A549 (cell line): Measurements from ENCODE around the gene ZNF521. TPM values are rescaled to one million over a fixed set of nuclear protein-coding genes. Genes with fewer than 3 reads are reported as not detected.
A peak's percentile ranks its signal among the peaks of the same experiment; 100 is the strongest.

ENCODE experiments used
- ATAC-seq, 2 experiments: fragments of 200-7000 bp in 1 of 2; fragments of >200 bp in 1 of 2; cut with Nextera tagmentation in 1 of 2; cut with Tn5 transposase in 1 of 2; 3 replicates each; pipeline versions ENCODE4 v1.8.0 to v1.9.1; 2018 to 2020; ENCODE audit warnings: mild to moderate bottlenecking in 1 of 2, moderate library complexity in 1 of 2
- CTCF ChIA-PET: fragments of 300-600 bp; sonication (Branson Sonifier 250); formaldehyde crosslinking; extraction: SDS; loops from one replicate; lab custom pipeline; 2021; ENCODE audit warnings: antibody characterized with exemption, inconsistent platforms; lab: Yijun Ruan, JAX
- POLR2A ChIA-PET: fragments of 350-600 bp; formaldehyde crosslinking; extraction: SDS; loops from one replicate; lab custom pipeline; 2021; ENCODE audit warnings: antibody characterized with exemption, inconsistent platforms; lab: Yijun Ruan, JAX
- DNase-seq, 2 experiments: peaks; one replicate each; pipeline versions ENCODE4 v3.0.0 to v3.0.0-alpha.2; 2011 to 2016; ENCODE audit warnings: low read depth in 1 of 2, low spot score in 1 of 2
- FAIRE-seq: peaks from 2 replicates; lab custom pipeline; 2011; peaks lifted over from hg19 to GRCh38; lab: Jason Lieb, UNC
- H3K27ac ChIP-seq, 2 experiments: fragments of >200 bp; sonication (Bioruptor Twin); formaldehyde crosslinking; 3 replicates each; pipeline ENCODE4 v1.5.1; 2016 to 2017
- H3K4me1 ChIP-seq: fragments of >200 bp; sonication (Bioruptor Twin); formaldehyde crosslinking; 3 replicates; pipeline ENCODE4 v1.6.1; 2016
- H3K4me2 ChIP-seq: fragments of >200 bp; sonication (Bioruptor Twin); formaldehyde crosslinking; 3 replicates; pipeline ENCODE4 v1.6.1; 2016
- H3K4me3 ChIP-seq: fragments of >200 bp; sonication (Bioruptor Twin); formaldehyde crosslinking; 3 replicates; pipeline ENCODE4 v1.5.1; 2016
- H3K9me3 ChIP-seq: fragments of >200 bp; sonication (Bioruptor Twin); formaldehyde crosslinking; 3 replicates; pipeline ENCODE4 v1.6.1; 2016
- CEBPB ChIP-seq, 2 experiments: fragments of >200 bp in 1 of 2; sonication (Bioruptor Twin) in 1 of 2; formaldehyde crosslinking in 1 of 2; IDR thresholded peaks; 2 replicates each; pipeline ENCODE4 v1.6.1; 2012 to 2016
- FOSB ChIP-seq: fragments of 250-450 bp; sonication (Bioruptor Pico); IDR thresholded peaks from 2 replicates; pipeline ENCODE4 v1.5.0; 2020; ENCODE audit warnings: mild to moderate bottlenecking, moderate library complexity
- FOXS1 ChIP-seq: fragments of 250-450 bp; sonication (Bioruptor Pico); IDR thresholded peaks from 2 replicates; pipeline ENCODE4 v1.5.0; 2020; ENCODE audit warnings: mild to moderate bottlenecking, moderate library complexity
- HDAC2 ChIP-seq: fragments of 200-600 bp; sonication (generic); IDR thresholded peaks from 2 replicates; pipeline ENCODE4 v1.6.1; 2016
- HOXA7 ChIP-seq: fragments of 250-450 bp; sonication (Bioruptor Pico); IDR thresholded peaks from 2 replicates; pipeline ENCODE4 v1.5.0; 2020; ENCODE audit warnings: mild to moderate bottlenecking, moderate library complexity
- HOXB13 ChIP-seq: fragments of 250-450 bp; sonication (Bioruptor Pico); IDR thresholded peaks from 2 replicates; pipeline ENCODE4 v1.5.0; 2020; ENCODE audit warnings: low read depth, mild to moderate bottlenecking, moderate library complexity
- HOXB5 ChIP-seq: fragments of 250-450 bp; sonication (Bioruptor Pico); IDR thresholded peaks from 2 replicates; pipeline ENCODE4 v1.5.0; 2020; ENCODE audit warnings: mild to moderate bottlenecking, moderate library complexity
- JUN ChIP-seq, 2 experiments: fragments of >200 bp; sonication (Bioruptor Twin); formaldehyde crosslinking; IDR thresholded peaks; 2 replicates in 1 of 2; 3 replicates in 1 of 2; pipeline ENCODE4 v1.6.1; 2016 to 2017
- KDM5A ChIP-seq: fragments of 200-600 bp; sonication (generic); IDR thresholded peaks from 2 replicates; pipeline ENCODE4 v1.6.1; 2016; ENCODE audit warnings: antibody characterized with exemption, mild to moderate bottlenecking
- MAFK ChIP-seq: fragments of 450-650 bp; IDR thresholded peaks from 2 replicates; pipeline ENCODE4 v1.6.1; 2014; ENCODE audit not compliant: partially characterized antibody
- MYC ChIP-seq: IDR thresholded peaks from 2 replicates; pipeline ENCODE4 v1.6.1; 2012; ENCODE audit warnings: mild to moderate bottlenecking, inconsistent platforms, low read length, improper control_type of control experiment, borderline replicate concordance
- NFE2L2 ChIP-seq: fragments of 150-350 bp; conservative IDR thresholded peaks from 2 replicates; pipeline ENCODE4 v1.6.1; 2014; ENCODE audit warnings: low read length
- NPAS2 ChIP-seq: fragments of 250-450 bp; sonication (Bioruptor Pico); IDR thresholded peaks from 2 replicates; pipeline ENCODE4 v1.8.0; 2022; ENCODE audit warnings: mild to moderate bottlenecking, moderate library complexity, borderline replicate concordance
- SMC3 ChIP-seq: fragments of >200 bp; sonication (Bioruptor Twin); formaldehyde crosslinking; IDR thresholded peaks from 3 replicates; pipeline ENCODE4 v1.6.1; 2018; ENCODE audit warnings: inconsistent platforms
- TFCP2L1 ChIP-seq: fragments of 250-450 bp; sonication (Bioruptor Pico); IDR thresholded peaks from 2 replicates; pipeline ENCODE4 v1.5.0; 2021; ENCODE audit warnings: mild to moderate bottlenecking
- ZFP36 ChIP-seq: fragments of 450-650 bp; IDR thresholded peaks from 2 replicates; pipeline ENCODE4 v1.6.1; 2014; ENCODE audit warnings: borderline replicate concordance; ENCODE audit not compliant: partially characterized antibody
- WGBS: methylation state at CpG from one replicate; pipeline ENCODE4 v1.1.6; 2017; ENCODE audit errors: missing lambda C conversion rate; 5-methylcytosine and 5-hydroxymethylcytosine counted together
- polyA minus RNA-seq: library from RNA; depleted of rRNA, polyadenylated mRNA; stranded (reverse); fragments of >200 nt; gene quantifications from 2 replicates; pipeline ENCODE4 v1.2.3, GENCODE V29; 2011; rRNA and poly(A)+ RNA removed
- polyA plus RNA-seq, 4 experiments: library from polyadenylated mRNA; depleted of rRNA in 3 of 4; stranded (reverse); fragments of >200 nt; fragmentation: RNase III in 1 of 4; extraction: RNeasy Plus Mini Kit Qiagen cat#74134 plus additional on column Dnase treatment in 1 of 4; gene quantifications; 2 replicates in 3 of 4; 3 replicates in 1 of 4; pipeline ENCODE4 v1.2.3, GENCODE V29; 2011 to 2017
- TF ChIP-seq, protein P1 (sequence below): fragments of 250-450 bp; sonication (Bioruptor Pico); IDR thresholded peaks from 2 replicates; pipeline ENCODE4 v1.5.0; 2021; ENCODE audit warnings: mild to moderate bottlenecking, moderate library complexity, borderline replicate concordance
- TF ChIP-seq, protein P2 (sequence below): fragments of 150-350 bp; IDR thresholded peaks from 2 replicates; pipeline ENCODE4 v1.6.1; 2014; ENCODE audit warnings: low read depth, mild to moderate bottlenecking, low read length
- TF ChIP-seq, protein P3 (sequence below): fragments of >200 bp; sonication (Bioruptor Twin); formaldehyde crosslinking; IDR thresholded peaks from 3 replicates; pipeline ENCODE4 v1.6.1; 2016

Gene ZNF521
- polyA plus RNA-seq (2011; rRNA removed): not detected in 2 replicates
- not detected in 2 replicates for polyA plus RNA-seq (2012; cell fraction: cytosol; rRNA removed)
- polyA plus RNA-seq (2012; cell fraction: nucleus; rRNA removed): 0.05 TPM in 1 of 2 replicates, not detected in the other
- polyA plus RNA-seq (2017; fragmentation: RNase III; extraction: RNeasy Plus Mini Kit Qiagen cat#74134 plus additional on column Dnase treatment): not detected in 3 replicates
- not detected in 2 replicates for polyA minus RNA-seq

DNA sequence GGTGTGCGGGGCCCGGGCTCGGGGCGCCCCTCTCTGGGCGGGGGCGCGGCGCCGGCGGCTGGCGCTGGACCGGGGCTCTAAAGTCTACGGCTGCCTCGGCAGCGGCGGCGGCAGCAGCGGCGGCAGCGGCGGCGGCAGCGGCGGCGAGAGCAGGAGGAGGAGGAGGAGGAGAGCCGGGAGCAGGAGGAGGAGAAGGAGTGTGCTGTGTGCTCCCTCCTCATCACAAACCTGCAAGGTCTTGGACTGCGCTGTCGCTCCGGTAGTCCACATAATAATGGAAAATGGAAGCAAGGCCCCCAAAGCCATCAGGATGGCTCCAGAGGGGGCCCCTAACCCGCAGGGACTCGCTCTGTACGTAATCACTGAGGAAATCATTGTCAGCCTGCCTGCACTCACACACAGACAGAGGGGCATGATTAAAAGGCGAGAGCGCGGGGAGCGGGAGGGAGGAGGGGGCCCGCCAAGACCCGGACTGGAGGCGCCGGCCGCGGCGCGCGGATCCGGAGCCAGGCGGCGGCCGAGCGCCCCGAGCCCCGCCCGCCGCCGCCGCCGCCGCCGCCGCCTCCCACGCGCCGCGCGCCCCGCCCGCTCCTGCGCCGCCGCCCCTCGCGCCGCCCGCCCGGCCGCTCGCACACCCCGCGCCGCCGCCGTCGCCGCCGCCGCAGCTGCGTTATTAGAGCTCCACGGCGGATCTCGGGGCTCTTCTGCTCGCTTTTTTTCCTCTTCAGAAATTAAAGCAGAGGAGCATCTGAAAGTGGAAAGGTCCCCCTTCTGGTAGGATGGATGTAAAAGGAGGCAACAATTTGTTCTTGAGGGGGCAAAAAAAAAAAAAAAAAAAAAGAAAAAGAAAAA lies at the start of gene ZNF521:
ZNF521 (minus strand) TSS at position 390 of the 852 bp plus-strand sequence. CDS start 1,220 bp downstream, outside the sequence.
- ATAC-seq: peak; percentile 83 to 85
- ChIA-PET CTCF (interaction anchor here (0.6 kb wide), 1 partner anchor 686 kb away, joined by 3 read pairs; no protein-coding TSS in a partner anchor), POLR2A (no interaction called here)
- no peaks in the 10 kb centered on the region for H3K9me3 ChIP-seq
- TF ChIP-seq ZFP36 (no peak), FOXS1 (CRISPR knock-in tag) (no peak), TFCP2L1 (CRISPR knock-in tag) (no peak), KDM5A (no peak), SMC3 (no peak), CEBPB (IDR thresholded peaks at IDR 0.05) (no peak), NPAS2 (no peak), HDAC2 (no peak), HOXB13 (CRISPR knock-in tag) (no peak), JUN (IDR thresholded peaks at IDR 0.05) (no peak), FOSB (no peak)
- TF ChIP-seq, protein P1, sequence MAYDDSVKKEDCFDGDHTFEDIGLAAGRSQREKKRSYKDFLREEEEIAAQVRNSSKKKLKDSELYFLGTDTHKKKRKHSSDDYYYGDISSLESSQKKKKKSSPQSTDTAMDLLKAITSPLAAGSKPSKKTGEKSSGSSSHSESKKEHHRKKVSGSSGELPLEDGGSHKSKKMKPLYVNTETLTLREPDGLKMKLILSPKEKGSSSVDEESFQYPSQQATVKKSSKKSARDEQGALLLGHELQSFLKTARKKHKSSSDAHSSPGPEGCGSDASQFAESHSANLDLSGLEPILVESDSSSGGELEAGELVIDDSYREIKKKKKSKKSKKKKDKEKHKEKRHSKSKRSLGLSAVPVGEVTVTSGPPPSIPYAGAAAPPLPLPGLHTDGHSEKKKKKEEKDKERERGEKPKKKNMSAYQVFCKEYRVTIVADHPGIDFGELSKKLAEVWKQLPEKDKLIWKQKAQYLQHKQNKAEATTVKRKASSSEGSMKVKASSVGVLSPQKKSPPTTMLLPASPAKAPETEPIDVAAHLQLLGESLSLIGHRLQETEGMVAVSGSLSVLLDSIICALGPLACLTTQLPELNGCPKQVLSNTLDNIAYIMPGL: no peak
- TF ChIP-seq, protein P2, sequence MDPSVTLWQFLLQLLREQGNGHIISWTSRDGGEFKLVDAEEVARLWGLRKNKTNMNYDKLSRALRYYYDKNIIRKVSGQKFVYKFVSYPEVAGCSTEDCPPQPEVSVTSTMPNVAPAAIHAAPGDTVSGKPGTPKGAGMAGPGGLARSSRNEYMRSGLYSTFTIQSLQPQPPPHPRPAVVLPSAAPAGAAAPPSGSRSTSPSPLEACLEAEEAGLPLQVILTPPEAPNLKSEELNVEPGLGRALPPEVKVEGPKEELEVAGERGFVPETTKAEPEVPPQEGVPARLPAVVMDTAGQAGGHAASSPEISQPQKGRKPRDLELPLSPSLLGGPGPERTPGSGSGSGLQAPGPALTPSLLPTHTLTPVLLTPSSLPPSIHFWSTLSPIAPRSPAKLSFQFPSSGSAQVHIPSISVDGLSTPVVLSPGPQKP: no peak
- TF ChIP-seq, protein P3, sequence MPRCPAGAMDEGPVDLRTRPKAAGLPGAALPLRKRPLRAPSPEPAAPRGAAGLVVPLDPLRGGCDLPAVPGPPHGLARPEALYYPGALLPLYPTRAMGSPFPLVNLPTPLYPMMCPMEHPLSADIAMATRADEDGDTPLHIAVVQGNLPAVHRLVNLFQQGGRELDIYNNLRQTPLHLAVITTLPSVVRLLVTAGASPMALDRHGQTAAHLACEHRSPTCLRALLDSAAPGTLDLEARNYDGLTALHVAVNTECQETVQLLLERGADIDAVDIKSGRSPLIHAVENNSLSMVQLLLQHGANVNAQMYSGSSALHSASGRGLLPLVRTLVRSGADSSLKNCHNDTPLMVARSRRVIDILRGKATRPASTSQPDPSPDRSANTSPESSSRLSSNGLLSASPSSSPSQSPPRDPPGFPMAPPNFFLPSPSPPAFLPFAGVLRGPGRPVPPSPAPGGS: no peak
- no peak for FAIRE-seq
- H3K4me1 ChIP-seq: peaks cover 16% of the 10 kb centered on the region; the same call in 2 of the 3 replicates
- H3K4me2 ChIP-seq: peak within 1 kb of the TSS; percentile 97
- 11% methylated on average over 9 of the region's 91 CpGs for WGBS
- H3K4me3 ChIP-seq: peak within 1 kb of the TSS; percentile 49
- no peak within 1 kb of the TSS for H3K27ac ChIP-seq
- DNase-seq: peak in 1 of 2 experiments; percentile 33

DNA sequence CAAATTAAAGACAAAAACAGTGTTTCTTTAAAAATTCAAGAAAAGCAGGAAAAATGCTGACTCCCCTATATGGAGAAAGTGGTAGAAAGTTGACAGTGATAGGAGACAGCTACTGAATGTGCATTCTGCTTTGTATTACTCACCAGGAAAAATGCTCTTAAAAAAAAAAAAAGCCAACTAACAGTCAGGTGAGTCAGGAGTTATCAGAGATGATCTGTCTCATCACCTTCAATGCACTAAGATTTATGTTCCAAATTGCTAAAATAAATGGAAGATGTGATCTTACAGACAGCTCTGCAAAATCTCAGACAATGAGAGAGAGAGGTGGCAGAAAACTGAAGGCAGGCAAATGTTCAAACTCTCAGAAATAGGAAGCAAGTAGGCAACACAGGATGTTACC lies 47.6 kb upstream of the ZNF521 start:
- POLR2A ChIA-PET: no interaction called here
- ATAC-seq (no peak), DNase-seq (no peak), FAIRE-seq (no peak)
- CTCF ChIA-PET: no interaction called here
- H3K27ac ChIP-seq: no peak overlapping the region
- H3K4me1 ChIP-seq: no peaks in the 10 kb centered on the region
- no peak for TF ChIP-seq MYC
- no peak for TF ChIP-seq HDAC2
- peak; percentile 17 for TF ChIP-seq MAFK
- H3K9me3 ChIP-seq: no peaks in the 10 kb centered on the region
- no peak overlapping the region for H3K4me2 ChIP-seq
- no peak overlapping the region for H3K4me3 ChIP-seq

DNA sequence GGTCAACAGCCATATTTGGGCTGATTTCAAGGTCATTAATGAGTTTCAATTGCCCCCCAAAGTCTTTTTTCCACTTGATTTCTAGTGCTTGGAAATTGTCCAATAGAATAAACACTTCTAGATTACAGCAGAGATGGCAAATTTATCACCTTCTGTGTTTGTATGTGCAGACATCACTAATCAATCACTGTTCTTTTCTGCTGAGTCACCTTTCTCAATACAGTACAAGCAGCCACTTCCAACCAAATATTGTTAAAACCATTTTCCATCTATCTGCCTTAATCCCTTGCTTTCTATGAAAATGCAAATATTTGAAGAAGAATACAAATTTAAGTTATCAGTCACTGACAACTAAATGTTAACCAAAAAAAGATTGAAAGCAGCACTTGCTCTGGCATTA lies 40.2 kb upstream of the ZNF521 start:
- TF ChIP-seq HOXA7 (CRISPR knock-in tag) (no peak), HOXB5 (no peak), MAFK (peak; percentile 61), NFE2L2 (peak; percentile 37; the same call in 1 of the 2 replicates), HDAC2 (no peak)
- H3K4me3 ChIP-seq: no peak overlapping the region
- no peak for DNase-seq
- H3K9me3 ChIP-seq: no peaks in the 10 kb centered on the region
- no peak overlapping the region for H3K27ac ChIP-seq
- no peak for ATAC-seq
- CTCF ChIA-PET: no interaction called here
- H3K4me1 ChIP-seq: no peaks in the 10 kb centered on the region
- FAIRE-seq: no peak
- POLR2A ChIA-PET: no interaction called here
- H3K4me2 ChIP-seq: no peak overlapping the region
